Endometrial microvascular endothelial cells (primary cell): ENCODE measurements around the gene LCE1F. TPM values are rescaled to one million over a fixed set of nuclear protein-coding genes. Genes with fewer than 3 reads are reported as not detected.

Experiments used
- in situ Hi-C: cut with HindIII; loops from 2 replicates; pipeline ENCODE4 v1.10.0; 2017; ENCODE audit warnings: low sequenced_read_pairs, low pct_unique_long_range_greater_than_20kb; ENCODE audit errors: inconsistent ontology term
- total RNA-seq: library from RNA; depleted of rRNA; stranded (reverse); fragments of >200 nt; gene quantifications from one replicate; pipeline ENCODE4 v1.2.3, GENCODE V29; 2015; ENCODE audit errors: inconsistent ontology term

The LCE1F gene
- not detected for total RNA-seq

- in situ Hi-C loops: no loop called here
These were observed at the start of gene LCE1F for GRCh38 chr1:152774875-152775274. Gene LCE1F, plus strand, starts transcription at chr1:152775140. Its CDS starts 1,232 bp downstream, at chr1:152776372.

- in situ Hi-C loops: no loop called here
These were observed 49.7 kb upstream of the LCE1F start for GRCh38 chr1:152725261-152725660.

- in situ Hi-C loops: no loop called here
These were observed 46.0 kb upstream of the LCE1F start for GRCh38 chr1:152728986-152729385.

GRCh38 chr1:152735648-152736047 lies 39.3 kb upstream of the LCE1F start:
- in situ Hi-C loops: no loop called here

- in situ Hi-C loops: no loop called here
These were observed 36.9 kb upstream of the LCE1F start for GRCh38 chr1:152737997-152738396.

- in situ Hi-C loops: no loop called here
These were observed 35.1 kb upstream of the LCE1F start for GRCh38 chr1:152739841-152740240.

GRCh38 chr1:152741656-152742055 lies 33.3 kb upstream of the LCE1F start:
- in situ Hi-C loops: no loop called here

GRCh38 chr1:152743371-152744145 lies 31.4 kb upstream of the LCE1F start:
- in situ Hi-C loops: no loop called here

- in situ Hi-C loops: no loop called here
These were observed 29.6 kb upstream of the LCE1F start for GRCh38 chr1:152745289-152745704.

- in situ Hi-C loops: no loop called here
These were observed 29.0 kb upstream of the LCE1F start for GRCh38 chr1:152745765-152746444.

GRCh38 chr1:152747831-152748230 lies 27.1 kb upstream of the LCE1F start:
- in situ Hi-C loops: no loop called here

- in situ Hi-C loops: no loop called here
These were observed 22.7 kb upstream of the LCE1F start for GRCh38 chr1:152752225-152752624.

GRCh38 chr1:152753586-152753985 lies 21.4 kb upstream of the LCE1F start:
- in situ Hi-C loops: no loop called here

- in situ Hi-C loops: no loop called here
These were observed 18.1 kb upstream of the LCE1F start for GRCh38 chr1:152756872-152757271.

- in situ Hi-C loops: no loop called here
These were observed 17.2 kb upstream of the LCE1F start, which contains the start of gene KPRP for GRCh38 chr1:152757747-152758146. Gene KPRP, plus strand, starts transcription at chr1:152758025. Its CDS starts 1,564 bp downstream, at chr1:152759589.

GRCh38 chr1:152758636-152759035 lies 16.3 kb upstream of the LCE1F start:
- in situ Hi-C loops: no loop called here

- in situ Hi-C loops: no loop called here
These were observed 15.3 kb upstream of the LCE1F start for GRCh38 chr1:152759453-152760173.

- in situ Hi-C loops: no loop called here
These were observed 14.3 kb upstream of the LCE1F start for GRCh38 chr1:152760551-152761190.

GRCh38 chr1:152761609-152762213 lies 13.2 kb upstream of the LCE1F start:
- in situ Hi-C loops: no loop called here
